ENCODE results near the gene DKK3.

DKK3 gene

GRCh38 chr11:12029738-12030363, 21.4 kb upstream of the DKK3 start:
- DNase-seq (ENCODE audit: low spot score), result no peak

- no peak for DNase-seq (ENCODE audit: low spot score)
Observed at GRCh38 chr11:12029119-12029518, 20.7 kb upstream of the DKK3 start.

- no peak for DNase-seq (ENCODE audit: low spot score)
Observed at GRCh38 chr11:12028303-12028702, 19.9 kb upstream of the DKK3 start.

- DNase-seq (ENCODE audit: low spot score), result no peak
Observed at GRCh38 chr11:12026331-12027211, 18.1 kb upstream of the DKK3 start.

- DNase-seq (ENCODE audit: low spot score), result no peak
Observed at GRCh38 chr11:12024254-12024926, 16.0 kb upstream of the DKK3 start.

- no peak for DNase-seq (ENCODE audit: low spot score)
Observed at GRCh38 chr11:12023015-12023414, 14.6 kb upstream of the DKK3 start.

- no peak for DNase-seq (ENCODE audit: low spot score)
Observed at GRCh38 chr11:12020546-12020945, 12.1 kb upstream of the DKK3 start.

- DNase-seq (ENCODE audit: low spot score), result no peak
Observed at GRCh38 chr11:12019866-12020416, 11.5 kb upstream of the DKK3 start.

GRCh38 chr11:12019337-12019736, 10.9 kb upstream of the DKK3 start:
- DNase-seq (ENCODE audit: low spot score), result no peak

- DNase-seq (ENCODE audit: low spot score), result no peak
Observed at GRCh38 chr11:12017865-12018453, 9.5 kb upstream of the DKK3 start.

GRCh38 chr11:12017243-12017678, 8.8 kb upstream of the DKK3 start:
- DNase-seq (ENCODE audit: low spot score), result no peak

- no peak for DNase-seq (ENCODE audit: low spot score)
Observed at GRCh38 chr11:12016246-12016645, 7.8 kb upstream of the DKK3 start.

- no peak for DNase-seq (ENCODE audit: low spot score)
Observed at GRCh38 chr11:12015486-12015885, 7.1 kb upstream of the DKK3 start.

- DNase-seq (ENCODE audit: low spot score), result no peak
Observed at GRCh38 chr11:12013781-12014180, 5.4 kb upstream of the DKK3 start.

- DNase-seq (ENCODE audit: low spot score), result no peak
Observed at GRCh38 chr11:12009617-12010321, 1.3 kb upstream of the DKK3 start.

GRCh38 chr11:12008790-12009616, 577 bp upstream of the DKK3 start:
- peak; percentile 64 for DNase-seq (ENCODE audit: low spot score)

- DNase-seq (ENCODE audit: low spot score), result no peak
Observed at GRCh38 chr11:12007230-12007593, 1.2 kb downstream of the DKK3 start.

GRCh38 chr11:12006552-12007229, 1.7 kb downstream of the DKK3 start:
- DNase-seq (ENCODE audit: low spot score), result no peak

GRCh38 chr11:12005476-12005875, 3.0 kb downstream of the DKK3 start:
- DNase-seq (ENCODE audit: low spot score), result no peak

- no peak for DNase-seq (ENCODE audit: low spot score)
Observed at GRCh38 chr11:12005061-12005460, 3.4 kb downstream of the DKK3 start.

All from HuH-7.5 (cell line).